ENCODE data around the gene MAP3K3. TPM values are rescaled to one million over a fixed set of nuclear protein-coding genes. Genes with fewer than 3 reads are reported as not detected.

The MAP3K3 gene
- total and polyA plus RNA-seq, 2 donors (not counting 3 experiments of a cell fraction or from before 2014, with no cell fraction given), result 56.6 to 81.0 TPM

GRCh38 chr17:63696381-63696961, 74.3 kb downstream of the MAP3K3 start:
- intact Hi-C loops (cut with micrococcal nuclease), result loop anchor here (1.0 kb wide), 1 partner anchor 271 kb away; no protein-coding TSS in a partner anchor

More at GRCh38 chr17:63696381-63696961, 74.3 kb downstream of the MAP3K3 start:
- Histone ChIP-seq H3K4me2 (ENCODE audit: insufficient read depth, low read length) (no peak overlapping the region), H2AFZ (ENCODE audit: low read depth, low read length) (no peak overlapping the region), H3K9ac (replicated peaks; ENCODE audit: extremely low read depth, insufficient read depth, low read length) (no peak overlapping the region), H3K4me3 (replicated peaks in 1 of 3; ENCODE audit: insufficient read depth in 1 of 3, low read depth in 1 of 3, low read length in 3 of 3) (no peak overlapping the region), H3K4me1 (ENCODE audit: control insufficient read depth, extremely low read depth, insufficient read depth, low read length) (peaks cover 18% of the 10 kb centered on the region), H3K79me2 (ENCODE audit: control insufficient read depth, insufficient read depth, low read length) (peaks cover 5% of the 10 kb centered on the region), H3K36me3 (ENCODE audit: control insufficient read depth in 2 of 2, extremely low read depth in 1 of 2, insufficient read depth in 2 of 2, low read length in 2 of 2) (peaks cover 0 to 30% of the 10 kb centered on the region in 2 experiments), H3K27ac (ENCODE audit: insufficient read depth, low read depth, low read length) (no peak overlapping the region), H3K9me3 (replicated peaks; ENCODE audit: control insufficient read depth, insufficient read depth, low read length) (no peaks in the 10 kb centered on the region), H4K20me1 (replicated peaks; ENCODE audit: control insufficient read depth, extremely low read depth, insufficient read depth, low read length) (no peaks in the 10 kb centered on the region), H3K9me1 (replicated peaks; ENCODE audit: control insufficient read depth, extremely low read depth, insufficient read depth, low read length) (no peaks in the 10 kb centered on the region), H3K27me3 (ENCODE audit: control insufficient read depth in 2 of 2, insufficient read depth in 2 of 2, low read length in 2 of 2) (no peaks in the 10 kb centered on the region)
- DNase-seq (ENCODE audit: low read depth, low spot score), result peak; percentile 61
- ChIA-PET POLR2A (no interaction called here), CTCF (interaction anchor here (0.9 to 6.6 kb wide), 10 partner anchors 9 to 271 kb away, joined by 3 to 36 read pairs (median 5); no protein-coding TSS in a partner anchor)
- FAIRE-seq, result peak; percentile 69
- dilution Hi-C loops (cut with MboI; ENCODE audit: extremely low pct_ligation_motif_present, low sequenced_read_pairs), result no loop called here
- TF ChIP-seq MAX (IDR thresholded peaks at IDR 0.05; ENCODE audit: insufficient read depth, insufficient read length) (no peak), JUN (IDR thresholded peaks at IDR 0.05; ENCODE audit: borderline replicate concordance, insufficient read depth, insufficient read length, low read depth) (no peak), MYC (IDR thresholded peaks at IDR 0.05; ENCODE audit: low read depth, low read length) (no peak), POLR2AphosphoS5 (IDR thresholded peaks at IDR 0.05; ENCODE audit: insufficient read depth, low read depth, low read length) (peak; percentile 16), GATA2 (IDR thresholded peaks at IDR 0.05; ENCODE audit: insufficient read depth, insufficient read length, low read depth, low read length) (no peak), CTCF (IDR thresholded peaks at IDR 0.05; ENCODE audit: extremely low read depth in 1 of 2, insufficient read depth in 1 of 2, low read depth in 1 of 2, low read length in 2 of 2) (peak; percentile 49 to 69), EZH2 (IDR thresholded peaks at IDR 0.05; ENCODE audit: borderline replicate concordance, low read depth, low read length, severe bottlenecking) (no peak), FOS (IDR thresholded peaks at IDR 0.05; ENCODE audit: borderline replicate concordance, insufficient read depth, low read length) (no peak), POLR2A (IDR thresholded peaks at IDR 0.05; ENCODE audit: low read depth, low read length) (peak; percentile 31)
- no TSS peak for BruUV-seq (replicated peaks)
